Endodermal cell (in vitro differentiated cells): ENCODE data around the gene LRSAM1. TPM values are rescaled to one million over a fixed set of nuclear protein-coding genes. Genes with fewer than 3 reads are reported as not detected.

Experiments
- DNase-seq: peaks from one replicate; pipeline ENCODE4 v3.0.0-alpha.2; 2017
- H3K27ac ChIP-seq: 2 replicates; pipeline ENCODE4 v1.5.1; 2013; ENCODE audit warnings: mild to moderate bottlenecking, low read depth, low read length, moderate library complexity
- H3K27me3 ChIP-seq: 2 replicates; pipeline ENCODE4 v1.6.1; 2013; ENCODE audit warnings: mild to moderate bottlenecking, low read length, moderate library complexity; ENCODE audit not compliant: insufficient read depth, control insufficient read depth, poor library complexity, severe bottlenecking
- H3K36me3 ChIP-seq: 2 replicates; pipeline ENCODE4 v1.7.0; 2013; ENCODE audit warnings: mild to moderate bottlenecking, low read length, moderate library complexity; ENCODE audit not compliant: control insufficient read depth, insufficient read depth
- H3K4me1 ChIP-seq: one replicate; pipeline ENCODE4 v1.7.0; 2013; ENCODE audit warnings: low read length; ENCODE audit not compliant: control insufficient read depth, insufficient read depth
- H3K4me3 ChIP-seq: 2 replicates; pipeline ENCODE4 v1.5.1; 2013; ENCODE audit warnings: mild to moderate bottlenecking, low read length, moderate library complexity
- H3K9ac ChIP-seq: 2 replicates; pipeline ENCODE4 v1.6.1; 2013; ENCODE audit warnings: mild to moderate bottlenecking, low read length, moderate library complexity; ENCODE audit not compliant: poor library complexity, severe bottlenecking; ENCODE audit errors: extremely low read depth
- H3K9me3 ChIP-seq: 2 replicates; pipeline ENCODE4 v1.6.1; 2013; ENCODE audit warnings: mild to moderate bottlenecking, low read length, moderate library complexity; ENCODE audit not compliant: control insufficient read depth
- H3K27ac Mint-ChIP-seq: 2 replicates; pipeline ENCODE4 v1.8.0; 2020; ENCODE audit warnings: mixed read lengths
- H3K27me3 Mint-ChIP-seq: 2 replicates; pipeline ENCODE4 v1.8.0; 2021; ENCODE audit warnings: mild to moderate bottlenecking, mixed read lengths; ENCODE audit not compliant: insufficient read depth
- H3K36me3 Mint-ChIP-seq: 2 replicates; pipeline ENCODE4 v1.8.0; 2020; ENCODE audit warnings: low read depth, mixed read lengths
- H3K4me1 Mint-ChIP-seq: 2 replicates; pipeline ENCODE4 v1.8.0; 2020; ENCODE audit warnings: mixed read lengths
- H3K4me3 Mint-ChIP-seq: 2 replicates; pipeline ENCODE4 v1.8.0; 2020; ENCODE audit warnings: mild to moderate bottlenecking, moderate library complexity, mixed read lengths
- H3K9me3 Mint-ChIP-seq: 2 replicates; pipeline ENCODE4 v1.8.0; 2020; ENCODE audit warnings: mild to moderate bottlenecking, mixed read lengths
- WGBS, 2 experiments: methylation state at CpG; one replicate each; pipeline versions ENCODE4 v1.1.5 to v1.1.7; 2013; ENCODE audit warnings: missing lambda C conversion rate in 2 of 2, mixed read lengths in 1 of 2; ENCODE audit not compliant: insufficient coverage in 1 of 2, insufficient read length in 1 of 2; 5-methylcytosine and 5-hydroxymethylcytosine counted together
- total RNA-seq, 2 donors: library from RNA; stranded (reverse); fragmentation: NEBNext Ultra II Directional in 1 of 2; extraction: Animal tissue kit (Norgen Biotek cat#: 25700) in 1 of 2; gene quantifications; 2 replicates in 1 of 2; 3 replicates in 1 of 2; pipeline ENCODE4 v1.2.1, GENCODE V29; 2021
- TF ChIP-seq, protein P1 (sequence below): fragments of 200-600 bp; sonication (generic); conservative IDR thresholded peaks from 2 replicates; pipeline ENCODE4 v1.5.0; 2021; ENCODE audit warnings: antibody characterized with exemption, mild to moderate bottlenecking

Gene LRSAM1
- total RNA-seq, 2 donors from 2014 or later: 18.4 to 19.8 TPM

DNA sequence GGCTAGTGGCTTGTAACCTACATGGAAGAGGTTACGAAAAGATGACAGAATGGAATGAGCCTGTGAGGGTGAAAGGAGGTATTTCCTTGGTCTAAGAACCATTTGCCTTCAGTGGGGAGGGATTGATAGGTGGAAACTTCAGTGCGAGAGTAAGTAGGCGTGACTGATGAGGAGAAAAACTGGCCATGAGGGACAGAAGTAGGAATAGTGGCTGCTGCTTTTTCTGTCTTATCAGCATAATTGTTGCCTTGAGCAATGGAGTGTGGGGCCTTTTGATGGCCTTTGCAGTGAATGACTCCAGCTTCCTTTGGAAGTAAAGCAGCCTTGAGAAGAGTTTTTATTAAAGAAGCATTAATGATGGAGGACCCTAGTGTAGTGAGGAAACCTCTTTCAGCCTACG lies 36.2 kb upstream of the LRSAM1 start:
- Mint-ChIP-seq H3K4me3 (no peak overlapping the region), H3K36me3 (peaks cover 7% of the 10 kb centered on the region), H3K9me3 (no peaks in the 10 kb centered on the region), H3K4me1 (peaks cover 3% of the 10 kb centered on the region), H3K27ac (no peak overlapping the region), H3K27me3 (no peaks in the 10 kb centered on the region)
- no peak overlapping the region for H3K9ac ChIP-seq
- TF ChIP-seq, protein P1, sequence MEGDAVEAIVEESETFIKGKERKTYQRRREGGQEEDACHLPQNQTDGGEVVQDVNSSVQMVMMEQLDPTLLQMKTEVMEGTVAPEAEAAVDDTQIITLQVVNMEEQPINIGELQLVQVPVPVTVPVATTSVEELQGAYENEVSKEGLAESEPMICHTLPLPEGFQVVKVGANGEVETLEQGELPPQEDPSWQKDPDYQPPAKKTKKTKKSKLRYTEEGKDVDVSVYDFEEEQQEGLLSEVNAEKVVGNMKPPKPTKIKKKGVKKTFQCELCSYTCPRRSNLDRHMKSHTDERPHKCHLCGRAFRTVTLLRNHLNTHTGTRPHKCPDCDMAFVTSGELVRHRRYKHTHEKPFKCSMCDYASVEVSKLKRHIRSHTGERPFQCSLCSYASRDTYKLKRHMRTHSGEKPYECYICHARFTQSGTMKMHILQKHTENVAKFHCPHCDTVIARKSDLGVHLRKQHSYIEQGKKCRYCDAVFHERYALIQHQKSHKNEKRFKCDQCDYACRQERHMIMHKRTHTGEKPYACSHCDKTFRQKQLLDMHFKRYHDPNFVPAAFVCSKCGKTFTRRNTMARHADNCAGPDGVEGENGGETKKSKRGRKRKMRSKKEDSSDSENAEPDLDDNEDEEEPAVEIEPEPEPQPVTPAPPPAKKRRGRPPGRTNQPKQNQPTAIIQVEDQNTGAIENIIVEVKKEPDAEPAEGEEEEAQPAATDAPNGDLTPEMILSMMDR: no peak
- WGBS, 2 experiments: 88 to 91% methylated on average over 4 of the region's 4 CpGs
- H3K27me3 ChIP-seq: no peaks in the 10 kb centered on the region
- DNase-seq: no peak
- no peaks in the 10 kb centered on the region for H3K4me1 ChIP-seq
- H3K27ac ChIP-seq: no peak overlapping the region
- no peaks in the 10 kb centered on the region for H3K36me3 ChIP-seq
- no peaks in the 10 kb centered on the region for H3K9me3 ChIP-seq
- no peak overlapping the region for H3K4me3 ChIP-seq

DNA sequence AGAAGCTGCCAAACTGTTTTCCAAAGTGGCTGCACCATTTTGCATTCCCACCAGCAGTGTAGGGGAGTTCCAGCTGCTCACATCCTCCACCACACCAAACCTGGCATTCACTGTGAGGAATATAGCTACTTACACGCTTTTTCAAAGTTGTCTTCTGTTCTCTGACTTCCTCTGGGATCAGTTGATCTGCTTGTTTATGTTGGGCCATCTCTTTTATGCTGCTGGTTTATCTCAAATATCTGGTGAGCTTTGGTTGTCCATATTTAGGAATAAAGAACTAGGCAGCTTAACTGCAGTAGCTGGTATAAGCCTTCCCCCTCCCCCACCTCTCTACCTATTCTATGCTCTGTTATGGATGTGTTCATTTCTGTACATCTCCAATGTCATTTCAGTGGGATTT lies 35.7 kb upstream of the LRSAM1 start:
- TF ChIP-seq, protein P1: no peak
- no peaks in the 10 kb centered on the region for H3K9me3 Mint-ChIP-seq
- no peak overlapping the region for H3K27ac Mint-ChIP-seq
- WGBS, 2 experiments: 96% methylated on average over 1 of the region's 1 CpG; no CpG with 5 or more reads in 1 of the 2 experiments
- Histone ChIP-seq H3K9ac (no peak overlapping the region), H3K36me3 (no peaks in the 10 kb centered on the region), H3K4me3 (no peak overlapping the region), H3K27me3 (no peaks in the 10 kb centered on the region), H3K9me3 (no peaks in the 10 kb centered on the region), H3K4me1 (no peaks in the 10 kb centered on the region), H3K27ac (no peak overlapping the region)
- H3K4me3 Mint-ChIP-seq: no peak overlapping the region
- no peaks in the 10 kb centered on the region for H3K27me3 Mint-ChIP-seq
- H3K4me1 Mint-ChIP-seq: peaks cover 3% of the 10 kb centered on the region
- H3K36me3 Mint-ChIP-seq: peaks cover 7% of the 10 kb centered on the region
- no peak for DNase-seq

DNA sequence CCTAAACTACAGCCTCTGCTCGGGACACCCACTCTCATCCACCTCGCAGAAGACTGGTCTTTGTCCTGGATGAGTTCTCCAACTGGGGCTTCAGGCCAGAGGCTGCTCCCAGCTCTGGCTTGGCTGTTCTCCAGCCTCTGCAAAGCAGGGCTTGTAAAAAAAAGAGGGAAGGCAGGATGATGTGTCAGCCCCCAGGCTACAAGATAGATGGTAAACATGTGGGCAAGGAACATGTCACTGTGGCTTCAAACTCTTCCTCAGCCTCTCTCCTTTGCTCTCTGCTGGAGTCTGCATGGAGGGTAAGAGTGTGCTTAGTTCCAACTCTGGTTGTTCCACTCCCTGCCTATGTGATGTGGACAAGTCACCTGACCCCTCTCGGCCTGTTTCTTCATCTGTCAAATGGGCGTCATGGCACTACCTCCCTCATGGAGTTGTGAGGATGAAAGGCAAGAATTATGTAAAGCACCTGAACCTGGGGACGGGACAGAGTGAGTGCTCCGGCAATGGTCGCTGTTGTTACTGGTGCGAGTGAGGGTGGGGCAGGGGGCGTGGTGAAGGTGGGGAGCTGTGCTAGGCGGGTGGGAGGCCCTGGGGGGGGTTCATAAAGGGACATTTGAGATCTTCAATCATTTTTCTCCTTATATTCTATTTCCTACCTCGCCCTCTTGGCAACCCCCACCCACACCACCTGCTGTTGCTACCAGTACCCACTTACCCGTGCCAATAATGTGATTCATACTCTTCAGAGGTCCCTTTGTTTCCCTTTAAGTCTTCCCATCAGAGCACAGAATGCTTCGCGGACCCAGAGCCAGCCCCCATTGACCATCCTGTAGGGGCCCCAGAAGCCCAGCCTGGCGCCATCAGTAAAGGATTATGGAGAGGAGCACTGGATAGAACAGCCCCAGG lies 33.9 kb upstream of the LRSAM1 start:
- no peak overlapping the region for H3K27ac Mint-ChIP-seq
- H3K9me3 Mint-ChIP-seq: no peaks in the 10 kb centered on the region
- no peaks in the 10 kb centered on the region for H3K4me1 ChIP-seq
- H3K27me3 Mint-ChIP-seq: no peaks in the 10 kb centered on the region
- H3K36me3 Mint-ChIP-seq: peaks cover 7% of the 10 kb centered on the region
- H3K4me3 ChIP-seq: no peak overlapping the region
- H3K9me3 ChIP-seq: no peaks in the 10 kb centered on the region
- H3K27ac ChIP-seq: no peak overlapping the region
- no peaks in the 10 kb centered on the region for H3K36me3 ChIP-seq
- H3K27me3 ChIP-seq: no peaks in the 10 kb centered on the region
- WGBS, 2 experiments: 84 to 97% methylated on average over 5 to 15 of the region's 15 CpGs
- peaks cover 4% of the 10 kb centered on the region for H3K4me1 Mint-ChIP-seq
- DNase-seq: no peak
- TF ChIP-seq, protein P1: no peak
- H3K9ac ChIP-seq: no peak overlapping the region
- no peak overlapping the region for H3K4me3 Mint-ChIP-seq
